Hematopoietic multipotent progenitor cell treated with erythropoietin and hydrocortisone succinate and interleukin-3 and kit ligand, for 15 days (in vitro differentiated cells): Measurements from ENCODE around the gene KCTD1.

ENCODE experiments used
- DNase-seq: peaks from one replicate; pipeline ENCODE4 v3.0.0-alpha.2; 2015; ENCODE audit warnings: low spot score

KCTD1 gene

DNA sequence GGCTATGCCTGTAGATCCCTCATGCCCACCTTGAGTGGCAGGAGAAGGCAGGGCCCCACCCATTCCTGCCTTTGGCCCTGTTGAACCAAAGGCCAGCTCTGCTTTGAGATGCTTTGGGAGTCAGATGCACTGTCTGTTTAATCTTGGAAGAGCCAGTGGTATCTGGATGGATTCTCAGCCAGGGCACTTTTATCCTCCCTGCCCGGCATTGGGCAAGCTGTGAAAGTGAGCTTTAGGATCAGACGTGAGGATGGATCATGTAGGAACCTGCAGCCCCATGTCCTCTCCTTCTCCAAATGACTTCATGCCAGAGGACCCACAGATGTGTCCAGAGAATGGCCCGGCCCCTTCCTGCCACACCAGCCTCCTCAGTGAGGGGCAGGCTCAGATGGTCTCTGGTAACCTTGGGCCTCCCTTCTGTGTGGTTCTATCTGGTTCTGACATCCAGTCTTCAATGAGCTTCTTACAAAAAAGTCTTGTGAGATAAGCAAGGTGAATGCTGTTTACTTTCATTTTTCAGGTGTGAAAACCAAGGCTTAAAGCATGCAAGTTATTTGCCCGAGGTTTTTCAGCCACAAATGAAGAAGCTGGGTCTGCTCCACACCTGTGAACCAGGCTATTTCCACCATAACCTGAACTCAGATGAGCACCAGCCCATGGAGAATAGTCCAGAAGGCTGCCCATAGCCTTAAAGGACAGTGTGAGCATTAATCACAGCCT, 123.8 kb downstream of the KCTD1 start:
- no peak for DNase-seq

DNA sequence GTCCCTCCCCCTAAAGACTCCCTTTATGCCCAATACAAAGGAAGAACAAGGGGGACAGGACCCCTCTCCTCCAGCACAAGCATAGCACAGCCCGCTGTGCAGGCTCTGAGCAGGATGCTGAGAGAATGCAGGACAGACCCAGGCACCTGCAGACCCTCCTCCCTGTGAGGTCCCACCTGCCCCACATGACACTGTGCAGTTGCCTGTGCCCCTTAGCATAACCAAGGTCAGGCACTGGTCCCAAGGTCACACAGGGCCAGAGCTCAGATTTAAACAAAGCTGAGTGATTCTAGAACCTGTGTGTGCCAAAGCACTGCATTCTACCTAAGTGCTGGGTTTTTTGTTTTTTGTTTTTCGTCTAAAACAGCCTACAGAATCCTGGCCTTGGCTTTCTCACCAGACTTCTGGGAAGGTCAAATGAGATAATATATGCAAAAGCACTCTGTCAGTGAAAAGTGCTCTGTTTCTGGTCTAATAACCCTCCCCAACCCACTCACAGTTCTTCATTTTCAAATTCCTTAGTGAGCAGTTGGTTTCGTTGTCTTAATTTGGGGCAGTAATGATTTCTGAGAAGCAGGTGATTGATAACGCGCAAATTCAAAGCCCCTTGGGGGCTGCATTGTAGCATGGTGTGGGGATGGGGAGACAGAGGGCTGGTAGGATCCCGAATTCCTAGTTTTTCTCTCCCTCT, 125.7 kb downstream of the KCTD1 start:
- no peak for DNase-seq

DNA sequence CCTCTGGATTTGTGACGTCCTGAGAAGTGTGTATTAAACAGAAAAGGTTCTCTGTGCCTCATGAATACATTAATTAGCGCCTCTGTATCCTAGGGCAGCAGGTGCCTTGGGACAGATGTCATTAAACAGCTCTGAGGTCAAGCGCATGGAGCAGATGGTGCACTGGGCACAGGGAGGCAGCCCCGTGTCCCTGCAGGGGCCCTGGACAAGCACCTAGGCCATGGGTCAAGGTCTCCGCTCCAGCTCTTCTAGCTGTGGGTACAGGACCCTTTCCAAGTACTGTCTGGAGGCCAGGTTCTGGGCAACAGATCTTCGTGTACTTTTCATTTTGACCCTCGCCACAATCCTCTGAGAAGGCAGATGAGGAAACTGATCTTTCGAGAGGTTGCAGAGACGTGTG, 126.4 kb downstream of the KCTD1 start:
- no peak for DNase-seq

DNA sequence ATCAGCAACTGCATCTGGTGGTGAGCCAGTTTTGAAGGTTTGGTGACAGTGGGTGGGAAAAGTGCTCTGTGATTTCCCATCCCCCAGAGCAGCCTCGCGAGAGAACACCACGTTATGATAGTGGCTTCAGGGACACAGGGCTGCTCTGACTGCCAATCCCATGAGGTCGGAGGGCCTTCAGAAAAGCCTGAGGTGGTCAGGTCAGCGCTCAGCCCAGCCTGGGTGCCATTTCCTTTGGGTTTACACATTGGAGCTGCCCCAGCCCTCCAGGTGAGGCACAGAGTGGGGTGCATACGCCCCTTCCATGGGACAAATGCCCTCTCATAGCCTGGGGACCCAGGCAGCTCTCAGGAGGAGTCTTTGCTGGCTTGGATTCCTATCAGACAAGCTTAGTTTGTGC, 126.8 kb downstream of the KCTD1 start:
- no peak for DNase-seq

DNA sequence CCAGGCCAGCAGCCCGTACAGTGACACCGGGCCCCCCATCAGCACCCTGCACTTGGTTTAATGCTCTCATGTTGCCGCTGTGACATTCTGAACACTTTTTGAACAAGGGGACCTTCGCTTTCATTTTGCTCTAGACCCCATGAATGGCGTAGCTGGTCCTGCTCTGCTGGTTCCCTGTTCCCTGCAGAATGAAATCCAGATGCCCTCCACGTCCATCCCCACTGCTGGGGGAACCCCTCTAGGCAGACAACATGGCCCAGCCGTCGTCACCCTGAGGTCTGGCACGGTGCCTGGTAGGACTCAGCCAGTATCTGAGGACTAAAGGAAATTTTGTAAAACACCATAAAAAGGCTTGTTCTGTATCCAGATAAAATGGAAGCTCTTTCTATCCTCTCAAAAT, 128.6 kb downstream of the KCTD1 start:
- no peak for DNase-seq

DNA sequence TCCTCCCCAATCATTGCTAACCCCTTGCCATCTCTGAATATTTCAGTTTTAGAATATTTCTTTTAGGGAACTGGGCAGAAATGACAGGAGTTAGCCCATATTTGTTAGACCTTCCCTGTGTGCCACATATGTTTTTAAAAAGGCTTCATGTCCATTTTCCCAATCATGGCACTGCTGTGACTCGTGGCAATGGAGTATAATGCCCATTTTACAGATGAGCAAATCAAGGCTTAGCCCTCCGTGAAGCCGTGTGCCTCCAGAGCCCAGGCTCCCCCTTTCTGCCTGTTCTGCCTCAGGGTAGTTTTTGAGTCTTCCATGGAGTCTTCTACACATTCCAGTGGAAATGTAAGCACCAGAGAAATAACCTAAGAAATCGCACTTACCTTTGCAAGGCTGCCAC, 130.1 kb downstream of the KCTD1 start:
- DNase-seq, result no peak

DNA sequence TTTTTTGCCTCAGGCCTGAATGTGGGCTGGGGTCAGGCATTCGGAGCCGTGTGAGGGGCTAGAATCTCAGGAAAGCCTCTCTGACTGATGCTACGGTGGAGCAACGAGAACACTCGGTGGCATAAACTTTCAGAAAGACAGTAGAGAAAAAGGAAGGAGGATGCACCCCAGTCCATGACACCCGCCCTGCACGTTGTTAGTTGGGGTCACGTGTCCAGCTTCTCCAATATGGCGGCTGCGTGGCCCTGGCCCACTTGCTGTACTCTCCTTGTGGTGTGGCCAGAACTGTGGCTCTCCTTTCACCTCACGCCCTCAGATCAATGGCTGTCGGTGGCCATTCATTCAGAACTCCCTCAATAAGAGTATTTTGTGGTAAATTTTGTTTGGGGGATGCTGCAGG, 131.2 kb downstream of the KCTD1 start:
- no peak for DNase-seq

DNA sequence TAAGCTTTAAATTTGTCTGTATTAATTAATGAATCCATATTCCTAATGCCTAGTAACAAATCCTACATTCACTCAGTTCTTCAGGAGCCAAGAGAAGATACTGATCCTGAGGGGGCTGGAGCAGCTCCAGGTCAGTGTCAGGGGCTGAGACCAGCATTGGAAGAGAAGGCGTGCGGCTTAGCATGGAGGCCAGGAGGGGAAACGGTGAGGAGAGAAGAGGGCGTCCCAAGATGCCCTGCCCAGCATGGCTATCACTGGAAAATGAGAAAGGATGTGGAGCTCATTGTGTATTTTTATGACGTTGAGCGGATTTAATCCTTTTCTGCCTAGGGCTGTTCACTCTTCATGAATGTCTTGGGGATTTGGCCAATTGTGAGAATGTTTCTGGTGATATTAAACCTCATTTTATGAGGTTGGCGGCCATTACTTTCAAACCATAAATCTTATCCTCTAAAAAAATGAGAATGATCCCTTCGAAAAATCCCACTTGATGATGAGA, 131.7 kb downstream of the KCTD1 start:
- DNase-seq, result no peak

DNA sequence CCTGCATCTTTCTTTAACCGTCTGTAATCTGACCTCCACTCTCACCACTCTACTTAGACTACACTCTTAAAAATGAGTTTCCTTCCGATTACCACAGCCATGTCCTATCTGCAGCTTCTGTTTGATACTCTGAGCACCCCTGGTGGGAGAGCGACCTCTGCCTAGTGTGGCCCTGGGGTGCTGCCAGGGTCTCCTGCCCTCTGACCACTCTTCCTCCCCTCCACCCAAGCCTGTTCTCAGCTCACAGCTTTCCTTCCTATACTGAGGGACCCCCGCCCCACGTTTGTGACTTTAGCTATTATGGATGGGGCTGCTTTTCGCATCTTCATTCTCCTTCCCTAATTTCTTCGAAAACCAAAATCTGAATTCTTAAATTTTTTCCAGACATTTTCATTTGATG, 132.7 kb downstream of the KCTD1 start:
- no peak for DNase-seq

DNA sequence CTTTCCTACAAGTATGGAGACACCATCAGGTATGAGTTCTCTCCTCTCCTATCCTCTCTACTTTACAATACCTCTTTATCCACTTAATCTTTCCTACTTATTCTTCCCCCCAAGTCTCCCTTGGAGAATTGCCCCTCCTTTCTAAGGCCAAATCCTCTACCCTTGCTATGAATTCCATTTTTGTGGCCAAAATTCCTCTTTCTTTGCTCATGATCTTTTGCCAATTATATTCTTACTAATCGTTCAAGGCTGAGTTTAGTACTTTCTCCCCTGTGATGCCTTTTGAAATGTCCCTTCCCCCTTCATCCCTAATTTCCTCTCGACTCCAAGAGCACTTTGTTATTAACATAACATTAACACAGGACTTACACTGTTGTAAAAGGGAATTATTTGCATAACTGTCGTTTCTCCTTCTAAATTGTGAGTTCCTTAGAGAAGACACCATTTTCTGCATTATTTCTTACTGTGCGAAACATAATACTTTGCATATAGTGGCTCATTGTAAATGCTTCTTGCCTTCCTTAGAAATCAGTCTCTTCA, 133.4 kb downstream of the KCTD1 start:
- DNase-seq, result no peak

DNA sequence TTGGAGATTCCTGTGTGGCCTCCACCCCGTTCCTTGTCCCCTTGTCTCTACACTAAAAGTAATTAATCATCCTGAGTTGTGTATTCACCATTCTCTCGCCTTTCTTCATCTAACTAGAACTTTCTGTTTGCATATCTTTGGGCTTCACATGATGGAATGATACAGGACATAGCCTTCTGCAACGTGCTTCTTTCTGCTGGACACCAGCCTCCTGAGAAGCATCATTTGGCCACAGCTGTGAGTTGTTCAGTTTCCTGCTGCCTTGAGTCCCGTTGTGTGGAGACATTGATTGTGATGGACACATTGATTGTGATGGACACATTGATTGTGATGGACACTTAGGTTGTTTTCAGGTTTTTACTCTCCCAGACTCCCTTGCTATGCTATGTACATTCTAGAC, 139.3 kb downstream of the KCTD1 start:
- DNase-seq, result no peak

DNA sequence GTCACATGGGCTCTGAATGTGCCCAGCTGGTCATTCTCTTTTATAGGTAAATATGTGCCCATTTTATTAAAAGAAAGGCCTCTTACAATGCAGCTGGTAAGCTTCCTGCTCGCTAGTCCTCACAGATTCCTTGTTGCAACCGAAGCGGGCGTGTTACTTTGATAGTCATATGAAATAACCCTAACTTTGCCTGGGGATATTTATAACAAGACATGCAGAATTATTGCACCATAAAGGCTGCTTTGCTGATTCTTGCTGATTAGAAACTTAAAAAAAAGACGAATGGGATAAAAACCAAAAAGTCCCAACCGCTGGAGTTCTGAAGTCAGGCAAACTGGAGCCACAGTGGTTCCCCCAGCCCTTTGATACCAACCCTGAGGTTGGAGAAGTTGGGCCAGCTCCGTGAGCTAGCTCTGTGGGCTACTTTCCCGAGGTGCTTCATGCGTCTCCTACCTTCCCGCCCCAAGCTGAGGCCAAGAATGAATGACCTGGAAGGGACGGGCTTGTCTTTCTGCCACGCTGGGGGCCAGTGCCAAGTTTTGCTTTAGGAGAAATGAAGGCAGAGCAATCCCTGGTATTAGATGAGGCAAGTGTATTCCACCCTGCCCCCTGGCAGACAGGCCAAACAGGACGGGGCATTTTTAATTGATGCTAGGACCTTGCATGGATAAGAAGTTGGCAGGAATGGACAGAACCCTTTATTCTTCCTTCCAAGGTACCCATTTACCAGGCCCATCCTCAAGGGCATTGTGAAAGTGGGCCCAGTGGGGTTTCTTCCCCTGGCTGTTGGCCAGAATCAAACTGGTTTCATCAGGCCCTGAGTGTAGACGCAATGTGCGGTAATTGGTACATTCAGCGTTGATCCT, 140.4 kb downstream of the KCTD1 start:
- no peak for DNase-seq

DNA sequence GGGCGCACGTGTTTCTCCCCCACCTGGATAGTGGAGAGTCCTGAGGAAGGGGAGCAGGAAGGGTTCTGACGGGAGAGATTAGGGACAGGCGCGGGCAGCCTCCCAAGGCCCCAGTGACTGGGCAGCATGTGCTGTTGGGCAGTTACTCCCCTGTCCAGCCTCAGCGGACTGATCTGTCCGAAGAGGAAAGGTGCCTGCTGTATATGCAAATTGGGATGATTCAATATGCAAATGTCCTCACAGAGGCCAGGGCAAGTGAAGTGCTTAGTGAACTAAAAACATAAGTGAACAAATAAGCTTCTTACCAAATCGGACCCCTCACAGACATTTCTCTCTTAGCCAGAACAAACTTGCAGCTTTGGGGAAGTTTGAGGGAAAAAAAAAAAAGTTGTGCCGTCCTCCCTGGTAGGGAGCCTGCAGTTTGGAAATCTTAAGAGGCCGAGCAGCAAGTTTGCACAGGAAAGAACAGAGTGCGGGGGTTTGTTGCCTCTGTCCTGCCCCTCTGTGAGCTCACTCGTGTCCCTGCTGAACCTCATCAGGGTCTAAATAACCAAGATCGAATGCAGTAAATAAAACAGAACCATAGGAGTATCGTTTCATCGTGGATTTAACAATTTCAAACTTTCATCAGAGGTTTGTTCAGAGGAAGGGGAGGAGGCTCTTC, 141.4 kb downstream of the KCTD1 start:
- DNase-seq, result no peak

DNA sequence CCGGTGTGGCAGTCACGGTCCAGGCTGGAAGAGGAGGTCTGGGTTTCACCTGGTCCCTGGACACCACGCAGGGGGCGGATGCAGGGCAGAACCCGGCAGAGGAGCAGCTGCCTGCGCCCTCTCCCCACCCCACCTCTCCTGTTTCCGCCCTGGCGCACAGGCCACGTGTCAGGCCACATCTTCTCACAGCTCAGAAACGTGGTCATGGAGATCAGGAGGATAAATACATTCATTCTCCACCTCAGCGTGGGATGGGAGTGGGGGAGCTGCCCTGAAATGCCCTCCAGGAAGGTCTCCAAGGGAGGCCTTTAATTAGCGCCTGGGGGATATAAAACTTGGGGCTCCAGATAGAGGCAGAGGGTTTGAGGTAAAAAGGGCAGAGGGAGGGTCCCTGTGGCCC, 142.0 kb downstream of the KCTD1 start:
- DNase-seq, result no peak

DNA sequence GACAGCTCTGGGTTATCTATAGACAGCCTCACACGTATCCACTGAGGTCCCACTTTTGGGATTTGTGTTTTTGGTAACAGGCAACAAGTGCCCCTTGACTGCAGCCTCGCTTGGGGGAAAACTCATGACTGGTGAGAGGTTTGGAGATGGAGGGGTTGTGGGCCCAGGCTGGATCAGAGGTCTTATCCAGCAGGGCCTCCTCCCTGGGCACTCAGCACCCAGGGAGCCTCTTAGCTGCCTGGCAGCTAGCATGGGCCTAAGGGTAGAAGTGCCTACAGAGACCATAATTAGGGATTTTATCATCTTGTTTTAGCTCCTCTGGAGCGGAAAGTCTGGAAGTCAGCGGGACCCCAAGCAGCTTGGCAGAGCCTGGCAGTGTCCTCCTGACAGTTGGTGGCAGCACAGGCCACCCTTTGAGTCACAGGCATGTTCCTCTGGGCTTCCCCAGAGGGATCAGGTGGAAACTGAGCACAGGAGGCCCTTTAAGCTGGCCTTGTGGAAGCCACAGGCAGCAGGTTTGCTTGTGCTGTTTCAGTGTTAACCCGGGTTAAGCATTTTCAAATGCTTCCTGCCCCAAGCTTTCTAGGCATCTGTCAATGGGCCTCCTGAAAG, 143.1 kb downstream of the KCTD1 start:
- no peak for DNase-seq
